ENCODE data around the gene STXBP5.

The STXBP5 gene

GRCh38 chr6:147179809-147180208 is 24.4 kb upstream of the STXBP5 start:
- DNase-seq, result no peak

DNA sequence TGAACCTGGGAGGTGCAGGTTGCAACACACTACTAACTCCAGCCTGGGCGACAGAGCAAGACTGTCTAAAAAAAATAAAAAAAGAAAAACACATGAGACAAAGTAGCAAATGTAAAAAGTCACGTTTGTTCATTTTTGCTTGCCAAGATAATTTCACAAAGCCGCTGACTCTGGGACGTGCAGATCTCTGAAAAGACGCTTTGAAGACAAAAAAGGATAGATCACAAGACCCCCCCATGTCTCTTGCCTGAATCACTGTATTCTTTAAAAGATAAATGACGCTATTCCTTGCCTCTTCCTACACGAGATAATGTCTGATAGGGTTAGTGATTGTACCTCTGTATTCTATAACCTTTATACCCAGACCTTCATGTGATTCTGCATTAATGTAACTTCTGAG is 23.3 kb upstream of the STXBP5 start:
- DNase-seq, result no peak

GRCh38 chr6:147184379-147184778 is 19.8 kb upstream of the STXBP5 start:
- DNase-seq, result no peak

DNA sequence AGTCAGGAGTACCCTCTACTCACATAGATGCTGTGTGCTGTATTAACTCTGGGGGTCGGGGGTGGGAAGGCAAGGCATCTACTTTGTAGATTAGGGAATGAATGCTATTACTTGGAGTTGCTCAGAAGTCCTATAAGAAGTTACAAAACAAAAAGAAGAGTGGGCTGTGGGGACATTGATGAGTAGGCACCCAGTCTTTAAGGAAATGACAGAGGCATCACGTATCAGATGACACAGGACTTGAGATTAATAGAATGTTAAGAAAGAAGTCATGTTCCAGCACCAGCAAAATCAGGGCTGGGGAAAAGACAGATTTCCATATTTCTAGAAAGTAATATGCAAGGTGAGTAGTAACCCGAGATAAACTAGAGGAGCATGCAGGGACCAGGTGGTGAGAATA is 19.0 kb upstream of the STXBP5 start:
- DNase-seq, result no peak

DNA sequence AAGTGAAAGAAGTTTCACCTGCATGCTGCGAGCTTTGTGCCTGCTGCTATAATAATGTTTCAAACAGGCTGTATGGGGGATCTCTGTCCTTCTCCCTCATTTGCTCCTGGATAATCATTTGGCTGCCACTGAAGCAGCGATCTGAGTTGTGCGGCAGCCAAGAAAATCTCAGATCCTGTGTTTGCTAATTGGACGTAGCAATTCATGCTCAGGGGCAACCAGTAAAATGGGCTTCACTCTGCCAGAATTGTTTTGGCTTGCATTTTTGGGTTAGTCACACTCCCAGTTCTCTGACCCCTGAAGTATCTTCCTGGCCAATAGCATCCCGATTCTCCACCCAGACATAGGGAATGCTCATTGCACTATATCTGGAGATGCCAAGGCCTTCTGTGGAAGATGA is 13.7 kb upstream of the STXBP5 start:
- no peak for DNase-seq

- no peak for DNase-seq
Observed at GRCh38 chr6:147192278-147192911, 11.8 kb upstream of the STXBP5 start.

DNA sequence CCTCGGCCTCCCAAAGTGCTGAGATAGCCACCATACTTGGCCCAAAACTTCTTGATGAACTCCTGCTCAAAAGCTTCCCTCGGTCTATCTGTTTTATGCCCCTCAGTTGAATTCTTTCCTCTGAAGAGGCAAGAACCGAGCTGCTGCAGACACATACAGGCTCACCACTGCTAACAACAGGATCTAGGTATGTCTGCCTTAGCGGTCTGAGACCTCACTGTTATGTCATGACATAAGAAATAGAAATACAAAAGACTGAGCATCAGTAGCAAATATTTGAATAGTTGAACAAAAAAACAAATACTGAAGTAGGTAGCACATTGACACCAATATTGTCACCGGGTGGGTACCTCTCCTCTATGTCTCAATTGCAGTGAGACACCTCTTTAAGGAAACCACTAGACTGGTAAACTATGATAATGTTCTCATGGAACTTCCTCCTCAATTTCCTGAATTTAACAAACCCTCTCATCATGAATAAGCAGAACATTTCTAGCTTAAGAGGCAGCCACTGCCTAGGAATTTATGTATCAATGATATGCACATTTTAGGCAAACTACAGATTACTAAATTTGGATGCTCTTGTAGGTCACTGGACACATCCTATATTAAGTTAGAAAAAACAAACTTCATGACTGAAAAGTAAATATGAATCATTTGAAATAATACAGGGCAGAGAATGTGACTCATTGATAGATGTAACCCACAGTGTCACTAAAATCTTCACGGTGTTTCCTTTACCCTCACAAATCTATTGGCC is 9.4 kb upstream of the STXBP5 start:
- no peak for DNase-seq

DNA sequence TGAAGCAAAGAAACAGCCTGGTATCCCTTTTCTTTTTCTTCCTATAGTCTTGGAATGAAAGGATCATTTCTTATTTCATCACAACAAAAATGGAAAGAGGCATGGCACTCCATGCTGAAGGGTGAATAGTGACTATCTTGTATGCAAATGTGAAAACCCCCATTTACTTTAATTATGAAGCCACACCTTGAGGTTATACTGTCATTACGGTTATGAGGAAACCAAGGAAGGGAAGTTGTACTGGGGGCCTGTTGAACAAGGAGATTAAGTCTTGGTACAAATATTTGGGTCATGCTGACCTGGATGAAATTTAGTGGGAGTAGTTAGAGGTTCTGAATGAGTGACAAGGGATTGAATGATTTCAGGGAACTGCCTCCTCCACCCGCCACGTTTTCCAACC is 8.7 kb upstream of the STXBP5 start:
- DNase-seq, result no peak

DNA sequence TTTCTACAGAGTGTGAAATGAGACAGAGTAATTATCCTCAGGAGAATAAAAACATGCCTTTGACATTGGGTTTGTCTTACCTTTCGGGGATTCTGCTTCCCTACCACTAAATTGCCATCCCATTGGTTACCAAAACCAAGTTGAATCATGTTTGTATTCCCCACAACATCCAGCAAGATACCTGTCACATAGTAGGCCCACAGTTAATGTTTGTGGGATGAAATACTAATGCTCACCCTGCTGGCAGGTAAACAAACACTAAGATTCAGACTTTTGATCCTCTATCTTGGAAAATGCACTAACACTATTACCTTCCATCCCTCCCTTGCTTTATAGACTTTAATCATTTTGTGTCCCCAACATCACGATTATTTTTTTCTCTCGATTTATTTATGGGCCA is 8.2 kb upstream of the STXBP5 start:
- DNase-seq, result no peak

- DNase-seq, result no peak
Observed at GRCh38 chr6:147200711-147201110, 3.5 kb upstream of the STXBP5 start.

GRCh38 chr6:147201885-147202515 is 2.2 kb upstream of the STXBP5 start:
- peak; percentile 19 for DNase-seq

DNA sequence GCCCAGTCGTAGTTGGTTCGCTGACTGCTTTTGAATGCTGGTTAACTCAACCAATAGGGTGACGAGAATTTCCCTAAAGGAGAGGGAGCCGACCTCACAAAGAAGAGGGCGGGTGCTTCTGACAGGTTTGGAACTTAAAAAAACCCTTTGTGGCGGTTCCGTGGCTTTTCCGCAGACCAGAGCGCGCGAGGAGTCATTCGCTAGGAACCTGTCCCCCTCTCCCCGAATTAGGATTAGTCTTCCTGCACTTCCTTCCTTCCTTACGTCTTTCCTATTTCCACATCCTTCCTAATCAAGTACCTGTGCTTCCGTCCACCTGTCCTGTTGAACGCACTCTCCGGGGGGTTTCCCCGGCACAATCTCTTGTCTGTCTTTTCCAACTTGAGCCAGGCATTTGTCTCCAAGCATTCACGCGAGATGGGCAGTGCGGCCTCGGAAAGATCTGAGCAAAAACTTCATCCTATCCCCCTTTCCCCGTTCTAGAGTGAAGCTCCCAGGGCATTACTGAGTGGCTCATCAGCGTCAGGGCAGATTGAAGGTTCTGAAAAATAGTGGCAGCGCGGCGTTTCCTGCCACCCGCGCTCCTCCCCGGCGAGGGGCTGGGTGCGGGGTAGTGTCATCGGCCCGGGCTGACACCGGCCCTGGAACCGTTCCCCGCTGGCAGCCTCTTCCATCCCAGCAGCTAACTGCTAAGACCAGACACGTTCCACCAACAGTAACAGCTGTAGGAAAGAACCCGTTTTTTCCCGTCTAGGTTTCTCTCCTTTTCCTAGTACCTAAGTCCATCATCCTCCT is 1.5 kb upstream of the STXBP5 start:
- DNase-seq, result peak; percentile 87

DNA sequence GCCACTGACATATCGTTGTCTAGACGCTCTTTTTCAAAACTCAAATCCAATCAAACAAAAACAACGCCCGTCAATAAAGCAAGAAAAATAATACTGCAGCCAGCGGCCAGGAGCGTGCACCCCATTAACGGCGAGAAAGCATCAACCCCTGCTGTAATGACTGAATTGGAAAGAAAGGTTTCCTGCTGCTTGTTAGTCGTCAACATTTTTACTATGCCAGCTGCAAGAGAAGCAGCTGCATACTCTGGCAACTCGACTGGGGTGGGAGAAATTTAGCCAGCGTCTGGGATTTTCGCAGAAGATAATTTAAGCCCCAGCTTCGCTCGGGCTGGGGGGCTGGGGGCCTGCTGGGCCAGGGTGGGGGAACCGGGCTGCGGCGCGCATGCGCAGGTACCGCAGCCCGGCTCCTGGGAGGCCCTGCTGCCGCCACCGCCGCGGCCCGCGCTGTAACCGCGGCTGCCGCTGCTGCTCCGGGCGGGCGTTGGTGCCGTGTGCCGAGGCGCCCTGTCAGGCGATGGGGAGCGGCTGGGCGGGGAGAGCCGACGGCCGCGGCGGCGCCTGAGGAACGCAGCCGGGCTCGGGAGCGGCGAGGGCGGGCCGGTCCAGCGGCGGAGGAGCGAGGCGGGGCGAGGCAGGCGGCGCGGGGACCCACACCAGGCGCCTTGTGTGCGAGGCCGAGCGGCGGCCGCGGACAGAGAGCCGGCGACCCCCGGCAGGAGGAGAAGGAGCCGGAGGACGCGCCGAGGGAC is 732 bp upstream of the STXBP5 start:
- DNase-seq, result peak; percentile 75

GRCh38 chr6:147204843-147205311 is 660 bp downstream of the STXBP5 start:
- DNase-seq, result no peak

GRCh38 chr6:147205690-147206600 is 1.7 kb downstream of the STXBP5 start:
- DNase-seq, result peak; percentile 31

- no peak for DNase-seq
Observed at GRCh38 chr6:147207351-147207750, 3.1 kb downstream of the STXBP5 start.

DNA sequence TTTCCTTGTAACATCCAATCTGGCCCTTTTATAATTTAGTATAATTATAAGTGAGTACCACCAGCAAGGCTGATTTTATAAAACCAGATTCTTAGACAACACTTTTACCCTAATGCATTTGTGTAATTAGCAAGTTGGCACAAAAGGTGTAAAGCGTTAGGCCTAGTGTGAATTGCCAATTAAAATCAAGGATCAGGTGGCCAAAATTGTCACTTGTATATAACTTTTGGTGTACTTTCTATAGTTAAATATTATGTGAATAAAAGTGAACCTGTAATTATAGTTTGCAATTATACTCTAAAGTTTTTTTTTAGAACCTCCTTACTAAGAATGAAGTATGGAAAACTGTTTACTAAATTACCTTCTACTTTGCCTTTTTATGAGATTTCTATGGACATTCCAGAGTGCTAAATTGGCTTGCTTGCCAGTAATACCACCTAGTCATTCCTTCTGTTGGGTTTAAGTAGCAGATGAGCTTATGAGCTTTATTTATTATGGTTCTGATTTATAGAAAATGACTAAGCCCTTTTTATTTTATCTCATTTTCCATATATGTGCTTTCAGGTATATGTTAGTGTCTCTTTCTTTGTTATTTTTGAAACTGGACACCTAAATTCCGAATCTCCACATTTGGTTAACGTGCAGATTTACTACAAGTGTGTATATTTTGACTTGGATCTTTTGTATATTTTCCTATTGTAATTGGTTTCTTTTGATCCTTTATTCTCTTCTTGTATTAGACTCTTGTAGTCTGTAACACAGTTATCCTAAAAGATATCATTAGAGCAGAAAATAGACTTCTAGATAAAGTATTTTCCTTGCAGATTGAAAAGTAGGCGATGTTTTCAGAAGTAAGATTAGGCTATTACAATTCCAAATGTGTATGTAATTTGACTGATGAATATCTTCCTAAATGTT is 3.9 kb downstream of the STXBP5 start:
- DNase-seq, result no peak

- no peak for DNase-seq
Observed at GRCh38 chr6:147209762-147210449, 5.7 kb downstream of the STXBP5 start.

- no peak for DNase-seq
Observed at GRCh38 chr6:147211349-147211748, 7.1 kb downstream of the STXBP5 start.

DNA sequence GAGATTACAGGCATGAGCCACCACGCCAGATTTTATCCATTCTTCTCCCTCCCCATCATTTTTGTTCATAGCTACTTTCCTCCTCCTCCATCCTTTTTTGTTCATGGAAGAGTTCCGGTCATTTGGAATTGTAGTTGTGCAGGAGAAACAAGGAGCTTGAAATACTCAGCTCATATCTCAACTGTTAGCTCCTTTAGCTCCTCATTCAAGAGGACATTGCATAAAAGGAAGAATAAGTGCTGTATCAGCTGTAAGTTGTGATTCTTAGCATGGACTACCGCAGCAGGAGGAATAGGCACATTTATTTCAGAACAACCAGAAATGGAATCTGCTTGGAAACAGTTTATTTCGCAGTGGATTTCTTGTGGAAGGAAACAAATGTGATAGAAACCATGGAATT is 7.6 kb downstream of the STXBP5 start:
- DNase-seq, result no peak
